ENCODE results near the gene GYS2.

Gene GYS2

DNA sequence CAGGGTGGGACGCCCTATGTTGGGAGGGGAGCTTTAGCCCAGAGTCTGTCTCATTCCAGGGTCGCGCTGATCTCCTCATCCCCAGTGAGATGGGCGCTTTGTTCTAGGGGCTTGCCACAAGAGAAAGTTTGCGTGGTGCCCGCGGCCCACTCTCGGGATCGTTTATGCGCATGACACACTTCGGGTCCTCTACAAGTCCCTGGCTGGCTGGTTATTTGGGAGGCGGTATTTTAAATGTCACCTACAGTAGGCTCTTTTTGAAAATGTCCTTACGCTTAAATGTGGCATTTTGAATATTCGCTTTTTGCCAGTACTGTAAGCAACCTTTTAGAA, 102.5 kb downstream of the GYS2 start:
- peak; percentile 63 for DNase-seq

DNA sequence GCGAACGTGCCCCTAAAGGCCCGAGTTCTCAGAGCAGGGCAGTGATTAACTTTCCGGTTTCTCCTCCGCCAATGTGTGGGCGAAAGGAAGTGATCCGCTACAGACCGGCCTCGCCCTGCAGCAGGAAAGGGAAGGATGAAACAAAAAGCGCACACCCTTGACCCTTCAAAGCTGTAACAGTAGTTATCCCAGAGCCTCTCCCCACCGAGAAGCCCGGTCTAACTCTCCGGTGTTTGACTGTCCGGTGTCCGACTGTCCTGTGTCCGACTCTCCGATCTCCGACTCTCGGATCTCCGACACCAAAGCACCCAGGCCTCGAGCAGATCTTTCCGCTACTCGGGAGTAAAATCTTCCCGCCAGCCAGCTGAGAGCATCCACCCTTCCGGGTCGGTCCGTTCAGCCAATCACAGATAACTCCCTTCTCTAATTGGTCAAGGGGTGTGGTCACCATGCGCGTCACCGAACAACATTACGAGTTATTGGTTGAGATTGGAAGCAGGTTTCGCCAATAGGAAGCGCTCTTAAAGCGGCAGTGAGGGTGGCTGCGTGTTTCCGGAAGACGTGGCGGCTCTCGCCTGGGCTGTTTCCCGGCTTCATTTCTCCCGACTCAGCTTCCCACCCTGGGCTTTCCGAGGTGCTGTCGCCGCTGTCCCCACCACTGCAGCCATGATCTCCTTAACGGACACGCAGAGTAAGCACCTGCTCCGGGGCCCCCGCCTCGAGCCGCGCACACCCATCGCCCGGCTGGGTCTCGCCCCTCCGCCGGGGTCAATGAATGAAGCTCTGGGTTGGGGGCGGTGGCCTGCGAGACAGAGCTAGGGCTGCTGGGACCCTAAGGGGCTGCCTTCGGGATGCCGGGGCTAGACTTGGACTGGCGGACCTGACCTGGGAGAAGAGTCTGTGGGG, 103.1 kb downstream of the GYS2 start, which contains the start of the genes GOLT1B and RECQL:
TSS of gene GOLT1B (plus strand) at position 532 of the 906 bp plus-strand sequence. CDS start at position 667, 135 bp downstream.
TSS of gene RECQL (minus strand) at position 378 of the 906 bp plus-strand sequence. CDS start 2,065 bp downstream, outside the sequence.
- DNase-seq, result peak; percentile 99

DNA sequence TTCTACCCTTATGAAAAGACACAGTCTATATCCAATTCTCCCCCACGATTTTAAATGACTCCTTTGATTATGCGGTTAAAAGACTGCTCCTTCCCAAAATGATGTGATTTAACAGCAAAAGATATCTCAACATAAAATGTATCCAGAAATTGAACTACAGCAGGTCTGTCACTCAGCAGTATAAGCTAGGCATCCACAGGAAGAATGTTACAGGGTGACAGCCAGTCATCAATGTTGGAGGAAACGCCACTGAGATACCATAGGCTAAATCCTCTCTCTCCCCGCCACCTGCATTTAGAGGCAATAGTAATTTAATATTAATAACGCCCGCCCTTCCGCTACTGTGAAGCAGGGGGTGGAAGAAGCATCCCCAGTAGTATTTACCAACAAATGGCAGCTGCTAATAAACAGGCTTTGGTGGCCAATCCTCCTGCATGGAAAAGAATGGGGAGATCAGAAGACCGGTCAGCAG, 103.8 kb downstream of the GYS2 start:
- DNase-seq, result no peak

DNA sequence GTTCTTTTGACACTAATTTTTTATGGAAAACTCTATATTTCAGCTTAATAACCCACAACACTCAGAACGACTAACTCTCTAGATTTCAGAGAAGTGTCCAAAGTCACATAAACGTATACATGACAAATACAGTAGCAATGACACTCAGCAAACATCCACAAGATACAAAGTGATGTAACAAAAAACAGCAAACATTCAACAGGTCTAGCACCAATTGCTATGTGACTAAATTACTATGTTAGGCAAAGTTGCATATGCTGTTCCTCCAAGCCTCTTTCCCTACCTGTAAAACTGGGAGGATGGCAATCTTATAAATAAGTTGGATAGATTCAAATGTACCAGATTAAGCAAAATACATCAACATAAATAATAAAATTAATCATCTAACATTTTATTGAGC, 104.9 kb downstream of the GYS2 start:
- DNase-seq, result no peak

Measured in hematopoietic multipotent progenitor cell treated with erythropoietin and hydrocortisone succinate and interleukin-3 and kit ligand, for 6 days (in vitro differentiated cells).